Ascending aorta (tissue), 2 donors: ENCODE measurements around the gene RING1. TPM values are rescaled to one million over a fixed set of nuclear protein-coding genes. Genes with fewer than 3 reads are reported as not detected.

ENCODE experiments used
- DNase-seq, 2 donors: peaks; one replicate each; pipeline ENCODE4 v3.0.0-alpha.2; 2019; ENCODE audit warnings: low spot score in 2 of 2
- H3K27ac ChIP-seq, 2 donors: fragments of 200-600 bp; sonication (generic); one replicate each; pipeline ENCODE4 v1.5.1; 2016 to 2017; ENCODE audit warnings: mild to moderate bottlenecking in 1 of 2
- H3K27me3 ChIP-seq: fragments of 200-600 bp; sonication (generic); one replicate; pipeline ENCODE4 v1.5.1; 2017
- H3K36me3 ChIP-seq, 2 donors: fragments of 200-600 bp; sonication (generic); one replicate each; pipeline ENCODE4 v1.5.1; 2016
- H3K4me1 ChIP-seq, 2 donors: fragments of 200-600 bp; sonication (generic); one replicate each; pipeline ENCODE4 v1.5.1; 2016 to 2017; ENCODE audit warnings: mild to moderate bottlenecking in 1 of 2
- H3K4me3 ChIP-seq, 2 donors: fragments of 200-600 bp; sonication (generic); one replicate each; pipeline ENCODE4 v1.5.1; 2016 to 2017; ENCODE audit warnings: mild to moderate bottlenecking in 1 of 2
- H3K9me3 ChIP-seq, 2 donors: fragments of 200-600 bp; sonication (generic); one replicate each; pipeline ENCODE4 v1.5.1; 2016
- CTCF ChIP-seq, 3 experiments: fragments of 200-600 bp in 2 of 3; fragments of 450-650 bp in 1 of 3; sonication (generic) in 2 of 3; IDR thresholded peaks; one replicate each; pipeline ENCODE4 v1.5.1; 2016 to 2019; ENCODE audit warnings: antibody characterized with exemption in 3 of 3, mild to moderate bottlenecking in 1 of 3, moderate library complexity in 1 of 3
- intact Hi-C: fragments of 100-400 bp; cut with DNase I; formaldehyde crosslinking; loops from one replicate; pipeline ENCODE4 v1.15.1; 2023
- total RNA-seq: library from RNA; depleted of rRNA; stranded (reverse); fragments of >200 nt; gene quantifications from one replicate; pipeline ENCODE4 v1.1.0, GENCODE V29; 2016

The RING1 gene
- total RNA-seq: 28.5 TPM

GRCh38 chr6:33208091-33208967 is at the start of gene RING1:
RING1 (plus strand) TSS chr6:33208500; CDS start chr6:33208823, 323 bp downstream.
- Histone ChIP-seq H3K4me3 (peak within 1 kb of the TSS; percentile 84 to 88), H3K27me3 (no peaks in the 10 kb centered on the region), H3K4me1 (peaks cover under 1 to 20% of the 10 kb centered on the region in 2 donors), H3K9me3 (no peaks in the 10 kb centered on the region), H3K27ac (peak within 1 kb of the TSS; percentile 94 to 95), H3K36me3 (peaks cover 4 to 18% of the 10 kb centered on the region in 2 donors)
- TF ChIP-seq CTCF (IDR thresholded peaks at IDR 0.05): no peak
- DNase-seq: peak; percentile 51 to 94
- intact Hi-C loops: loop anchor here (1.0 to 5.0 kb wide), 5 partner anchors 8 to 204 kb away; partner anchors contain the start of genes KIFC1, PFDN6, PHF1 and RXRB

GRCh38 chr6:33160096-33160495 is 48.2 kb upstream of the RING1 start:
- H3K27ac ChIP-seq: no peak overlapping the region

GRCh38 chr6:33160728-33161344 is 47.5 kb upstream of the RING1 start:
- Histone ChIP-seq H3K27me3 (no peaks in the 10 kb centered on the region), H3K4me3 (peak overlapping the region in 1 of 2 donors; percentile 61), H3K36me3 (no peaks in the 10 kb centered on the region), H3K9me3 (no peaks in the 10 kb centered on the region), H3K27ac (peak overlapping the region; percentile 47 to 58), H3K4me1 (peaks cover 4% of the 10 kb centered on the region in 2 donors)
- intact Hi-C loops: loop anchor here (1.0 kb wide), 2 partner anchors 39 to 87 kb away; partner anchors contain the start of genes RXRB and SLC39A7
- TF ChIP-seq CTCF (IDR thresholded peaks at IDR 0.05): no peak
- peak in 1 of 2 donors; percentile 80 for DNase-seq

More at GRCh38 chr6:33160096-33160495, 48.2 kb upstream of the RING1 start:
- no peak for TF ChIP-seq CTCF (IDR thresholded peaks at IDR 0.05)
- Histone ChIP-seq H3K4me3 (no peak overlapping the region), H3K4me1 (peaks cover 4% of the 10 kb centered on the region in 2 donors), H3K9me3 (no peaks in the 10 kb centered on the region), H3K36me3 (no peaks in the 10 kb centered on the region), H3K27me3 (no peaks in the 10 kb centered on the region)
- DNase-seq: no peak
- intact Hi-C loops: no loop called here

GRCh38 chr6:33161354-33162331 is 46.7 kb upstream of the RING1 start:
- peak; percentile 89 to 97 (median 92) for TF ChIP-seq CTCF (IDR thresholded peaks at IDR 0.05)
- H3K36me3 ChIP-seq: no peaks in the 10 kb centered on the region
- peaks cover 4% of the 10 kb centered on the region in 2 donors for H3K4me1 ChIP-seq
- H3K27me3 ChIP-seq: no peaks in the 10 kb centered on the region
- intact Hi-C loops: loop anchor here (1.0 to 2.0 kb wide), 3 partner anchors 31 to 87 kb away; partner anchors contain the start of genes COL11A2, RXRB and SLC39A7
- no peaks in the 10 kb centered on the region for H3K9me3 ChIP-seq
- H3K27ac ChIP-seq: peak overlapping the region; percentile 47 to 58
- peak overlapping the region; percentile 58 to 61 for H3K4me3 ChIP-seq
- peak; percentile 38 to 90 for DNase-seq

- H3K27me3 ChIP-seq: no peaks in the 10 kb centered on the region
- H3K4me1 ChIP-seq: peaks cover 4% of the 10 kb centered on the region in 2 donors
- H3K9me3 ChIP-seq: no peaks in the 10 kb centered on the region
- H3K4me3 ChIP-seq: no peak overlapping the region
- intact Hi-C loops: loop anchor here (2.0 kb wide), 1 partner anchor 29 kb away; the partner anchor contains the start of gene COL11A2
- no peak overlapping the region for H3K27ac ChIP-seq
- no peak for DNase-seq
- H3K36me3 ChIP-seq: no peaks in the 10 kb centered on the region
- no peak for TF ChIP-seq CTCF (IDR thresholded peaks at IDR 0.05)
Observed at GRCh38 chr6:33163540-33163939, 44.8 kb upstream of the RING1 start.
